HEK293 (cell line): ENCODE results near the gene SYNDIG1.

Source experiments
- CTCF ChIA-PET: fragments of 350-600 bp; formaldehyde crosslinking; extraction: SDS; loops from one replicate; lab custom pipeline; 2021; ENCODE audit warnings: antibody characterized with exemption; lab: Yijun Ruan, JAX
- POLR2A ChIA-PET: fragments of 300-600 bp; formaldehyde crosslinking; extraction: SDS; loops from one replicate; lab custom pipeline; 2020; ENCODE audit warnings: antibody characterized with exemption, inconsistent platforms; lab: Yijun Ruan, JAX
- H3K27ac ChIP-seq: fragments of 200-500 bp; sonication (Bioruptor generic); 2 replicates; pipeline ENCODE4 v1.5.1; 2014; ENCODE audit warnings: low read depth, low read length, control low read depth, inconsistent platforms; ENCODE audit errors: extremely low read depth
- H3K36me3 ChIP-seq, 2 experiments: fragments of 200-500 bp in 1 of 2; sonication (Bioruptor generic) in 1 of 2; 1 replicate in 1 of 2; 2 replicates in 1 of 2; pipeline ENCODE4 v1.5.1; 2014 to 2017; ENCODE audit warnings: inconsistent platforms in 2 of 2, low read length in 2 of 2; ENCODE audit not compliant: control insufficient read depth in 2 of 2, insufficient read depth in 1 of 2
- H3K4me1 ChIP-seq: fragments of 200-500 bp; sonication (Bioruptor generic); 2 replicates; pipeline ENCODE4 v1.5.1; 2014; ENCODE audit warnings: mild to moderate bottlenecking, low read length, inconsistent platforms; ENCODE audit not compliant: control insufficient read depth, insufficient read depth
- H3K4me3 ChIP-seq: 2 replicates; pipeline ENCODE4 v1.5.1; 2011; ENCODE audit warnings: low read depth, mild to moderate bottlenecking, control low read depth, low read length, moderate library complexity
- H3K9me3 ChIP-seq: fragments of 200-500 bp; sonication (Bioruptor generic); 2 replicates; pipeline ENCODE4 v1.5.1; 2014; ENCODE audit warnings: low read depth, low read length, inconsistent platforms; ENCODE audit not compliant: control insufficient read depth, insufficient read depth
- AEBP2 ChIP-seq: fragments of 450-650 bp; formaldehyde crosslinking; IDR thresholded peaks from 2 replicates; pipeline ENCODE4 v1.5.1; 2016; ENCODE audit warnings: missing biosample characterization, missing genetic modification characterization, borderline replicate concordance
- PBX3 ChIP-seq: sonication (generic); formaldehyde crosslinking; IDR thresholded peaks from 2 replicates; pipeline ENCODE4 v1.8.1; 2022; ENCODE audit warnings: mild to moderate bottlenecking, moderate library complexity, missing genetic modification reagents
- SP3 ChIP-seq: fragments of 450-650 bp; formaldehyde crosslinking; IDR thresholded peaks from 2 replicates; pipeline ENCODE4 v1.5.1; 2016; ENCODE audit warnings: missing biosample characterization, missing genetic modification characterization
- TSHZ1 ChIP-seq: fragments of 450-650 bp; formaldehyde crosslinking; IDR thresholded peaks from 2 replicates; pipeline ENCODE4 v1.5.1; 2016; ENCODE audit warnings: missing biosample characterization, missing genetic modification characterization, borderline replicate concordance
- WT1 ChIP-seq: fragments of 450-650 bp; formaldehyde crosslinking; IDR thresholded peaks from 2 replicates; pipeline ENCODE4 v1.5.1; 2016; ENCODE audit warnings: missing biosample characterization, missing genetic modification characterization
- ZFP37 ChIP-seq: fragments of 450-650 bp; formaldehyde crosslinking; IDR thresholded peaks from 2 replicates; pipeline ENCODE4 v1.5.1; 2016; ENCODE audit warnings: missing biosample characterization, missing genetic modification characterization
- ZIC2 ChIP-seq: fragments of 450-650 bp; formaldehyde crosslinking; IDR thresholded peaks from 2 replicates; pipeline ENCODE4 v1.5.1; 2016; ENCODE audit warnings: missing biosample characterization, missing genetic modification characterization
- ZNF112 ChIP-seq: fragments of 450-650 bp; formaldehyde crosslinking; IDR thresholded peaks from 2 replicates; pipeline ENCODE4 v1.5.0; 2017; ENCODE audit warnings: missing biosample characterization, missing genetic modification characterization
- ZNF16 ChIP-seq: fragments of 450-650 bp; formaldehyde crosslinking; IDR thresholded peaks from 2 replicates; pipeline ENCODE4 v1.5.1; 2016; ENCODE audit warnings: low read depth, missing biosample characterization, missing genetic modification characterization
- ZNF2 ChIP-seq: fragments of 450-650 bp; formaldehyde crosslinking; IDR thresholded peaks from 2 replicates; pipeline ENCODE4 v1.5.1; 2016; ENCODE audit warnings: missing biosample characterization, missing genetic modification characterization
- ZNF202 ChIP-seq: fragments of 450-650 bp; formaldehyde crosslinking; IDR thresholded peaks from 2 replicates; pipeline ENCODE4 v1.5.1; 2016; ENCODE audit warnings: missing biosample characterization, missing genetic modification characterization, borderline replicate concordance
- ZNF280D ChIP-seq: fragments of 450-650 bp; formaldehyde crosslinking; IDR thresholded peaks from 2 replicates; pipeline ENCODE4 v1.5.1; 2016; ENCODE audit warnings: missing biosample characterization, missing genetic modification characterization
- ZNF350 ChIP-seq: fragments of 450-650 bp; formaldehyde crosslinking; IDR thresholded peaks from 2 replicates; pipeline ENCODE4 v1.5.0; 2017; ENCODE audit warnings: missing biosample characterization, mild to moderate bottlenecking, missing genetic modification characterization
- ZNF354C ChIP-seq: fragments of 450-650 bp; formaldehyde crosslinking; IDR thresholded peaks from 2 replicates; pipeline ENCODE4 v1.5.1; 2016; ENCODE audit warnings: missing biosample characterization, missing genetic modification characterization, low read depth, borderline replicate concordance
- ZNF513 ChIP-seq: fragments of 450-650 bp; IDR thresholded peaks from 2 replicates; pipeline ENCODE4 v1.5.1; 2018; ENCODE audit warnings: missing biosample characterization, missing genetic modification characterization
- ZNF521 ChIP-seq: fragments of 450-650 bp; formaldehyde crosslinking; IDR thresholded peaks from 2 replicates; pipeline ENCODE4 v1.5.1; 2017; ENCODE audit warnings: missing biosample characterization, mild to moderate bottlenecking, missing genetic modification characterization
- ZNF530 ChIP-seq: fragments of 450-650 bp; formaldehyde crosslinking; IDR thresholded peaks from 2 replicates; pipeline ENCODE4 v1.5.1; 2016; ENCODE audit warnings: low read depth, missing biosample characterization, missing genetic modification characterization
- ZNF580 ChIP-seq: fragments of 450-650 bp; formaldehyde crosslinking; IDR thresholded peaks from 2 replicates; pipeline ENCODE4 v1.5.1; 2016; ENCODE audit warnings: missing biosample characterization, missing genetic modification characterization
- ZNF629 ChIP-seq: fragments of 450-650 bp; formaldehyde crosslinking; IDR thresholded peaks from 2 replicates; pipeline ENCODE4 v1.5.1; 2017; ENCODE audit warnings: missing biosample characterization, missing genetic modification characterization
- ZNF658 ChIP-seq: fragments of 450-650 bp; formaldehyde crosslinking; IDR thresholded peaks from 2 replicates; pipeline ENCODE4; 2016; ENCODE audit warnings: missing biosample characterization, missing genetic modification characterization

SYNDIG1 gene

GRCh38 chr20:24643731-24644626 is 174.6 kb downstream of the SYNDIG1 start:
- ChIA-PET POLR2A (no interaction called here), CTCF (no interaction called here)
- no peaks in the 10 kb centered on the region for H3K36me3 ChIP-seq
- TF ChIP-seq ZNF202 (tag by site-specific recombination), result no peak
- no peak for TF ChIP-seq PBX3
- TF ChIP-seq AEBP2 (tag by site-specific recombination), result no peak
- TF ChIP-seq ZNF530 (tag by site-specific recombination), result no peak
- no peak for TF ChIP-seq ZNF580
- TF ChIP-seq ZNF513 (tag by site-specific recombination), result no peak
- TF ChIP-seq TSHZ1, result no peak
- TF ChIP-seq ZNF658, result no peak
- no peak for TF ChIP-seq ZIC2
- H3K4me1 ChIP-seq, result no peaks in the 10 kb centered on the region
- H3K4me3 ChIP-seq, result no peak overlapping the region
- no peaks in the 10 kb centered on the region for H3K9me3 ChIP-seq
- no peak overlapping the region for H3K27ac ChIP-seq

- Histone ChIP-seq H3K9me3 (no peaks in the 10 kb centered on the region), H3K4me1 (no peaks in the 10 kb centered on the region), H3K36me3 (no peaks in the 10 kb centered on the region), H3K27ac (no peak overlapping the region), H3K4me3 (no peak overlapping the region)
- POLR2A ChIA-PET, result no interaction called here
- CTCF ChIA-PET, result no interaction called here
- TF ChIP-seq ZNF280D, result no peak
- no peak for TF ChIP-seq WT1 (tag by site-specific recombination)
- no peak for TF ChIP-seq SP3
- no peak for TF ChIP-seq ZFP37 (tag by site-specific recombination)
- TF ChIP-seq ZNF521 (tag by site-specific recombination), result no peak
- TF ChIP-seq ZNF629, result no peak
- no peak for TF ChIP-seq ZNF112 (tag by site-specific recombination)
- TF ChIP-seq ZNF16, result no peak
- TF ChIP-seq ZNF350, result no peak
- TF ChIP-seq ZNF354C, result no peak
- no peak for TF ChIP-seq ZNF2 (tag by site-specific recombination)
Measured at GRCh38 chr20:24646321-24646720, 176.9 kb downstream of the SYNDIG1 start.
